ENCODE measurements around the gene SERINC2. TPM values are rescaled to one million over a fixed set of nuclear protein-coding genes. Genes with fewer than 3 reads are reported as not detected.

Gene SERINC2
- total and polyA plus RNA-seq, 9 of the 15 experiments (the other 6 are each of a cell fraction or from before 2014, with no cell fraction given), result 0.07 to 1.2 (median 0.70) TPM; not detected in 2

DNA sequence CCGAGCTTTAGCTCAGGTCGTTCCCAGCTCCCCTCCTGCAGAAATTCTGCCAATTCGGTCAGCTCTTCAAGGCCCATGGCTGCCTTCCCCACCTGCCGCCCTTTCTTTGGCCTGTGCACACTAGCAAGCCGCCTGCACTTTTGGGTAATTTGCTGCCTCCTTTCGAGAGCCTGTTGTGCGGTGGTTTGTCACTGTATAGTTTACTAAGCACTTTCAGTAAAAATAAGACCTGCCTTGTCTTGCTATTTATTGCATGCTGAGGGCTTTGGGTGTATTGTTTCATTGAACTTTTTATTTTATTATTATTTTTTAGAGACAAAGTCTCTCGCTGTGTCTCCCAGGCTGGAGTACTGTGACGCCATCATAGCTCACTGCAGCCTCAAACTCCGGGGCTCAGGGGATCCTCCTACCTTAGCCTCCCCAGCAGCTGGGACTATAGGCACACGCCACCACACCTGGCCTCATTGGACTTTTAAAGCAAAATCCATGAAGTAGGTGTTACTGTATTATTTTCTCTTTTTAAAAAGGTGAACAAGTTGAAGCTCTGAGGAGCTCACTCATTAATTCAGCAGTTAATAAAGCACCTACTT lies 39.0 kb upstream of the SERINC2 start (continued):
- TF ChIP-seq ZNF707 (CRISPR knock-in tag; conservative IDR thresholded peaks at IDR 0.05) (no peak), MEF2D (tag; conservative IDR thresholded peaks at IDR 0.05; ENCODE audit: low read depth) (no peak), SUPT5H (IDR thresholded peaks at IDR 0.05) (no peak), NELFE (IDR thresholded peaks at IDR 0.05; ENCODE audit: insufficient read depth, insufficient read length) (no peak), RFX7 (CRISPR knock-in tag; IDR thresholded peaks at IDR 0.05) (no peak), U2AF1 (optimal IDR thresholded peaks at IDR 0.05; ENCODE audit: low read depth, low read length) (no peak)
- TF ChIP-seq, protein P1, sequence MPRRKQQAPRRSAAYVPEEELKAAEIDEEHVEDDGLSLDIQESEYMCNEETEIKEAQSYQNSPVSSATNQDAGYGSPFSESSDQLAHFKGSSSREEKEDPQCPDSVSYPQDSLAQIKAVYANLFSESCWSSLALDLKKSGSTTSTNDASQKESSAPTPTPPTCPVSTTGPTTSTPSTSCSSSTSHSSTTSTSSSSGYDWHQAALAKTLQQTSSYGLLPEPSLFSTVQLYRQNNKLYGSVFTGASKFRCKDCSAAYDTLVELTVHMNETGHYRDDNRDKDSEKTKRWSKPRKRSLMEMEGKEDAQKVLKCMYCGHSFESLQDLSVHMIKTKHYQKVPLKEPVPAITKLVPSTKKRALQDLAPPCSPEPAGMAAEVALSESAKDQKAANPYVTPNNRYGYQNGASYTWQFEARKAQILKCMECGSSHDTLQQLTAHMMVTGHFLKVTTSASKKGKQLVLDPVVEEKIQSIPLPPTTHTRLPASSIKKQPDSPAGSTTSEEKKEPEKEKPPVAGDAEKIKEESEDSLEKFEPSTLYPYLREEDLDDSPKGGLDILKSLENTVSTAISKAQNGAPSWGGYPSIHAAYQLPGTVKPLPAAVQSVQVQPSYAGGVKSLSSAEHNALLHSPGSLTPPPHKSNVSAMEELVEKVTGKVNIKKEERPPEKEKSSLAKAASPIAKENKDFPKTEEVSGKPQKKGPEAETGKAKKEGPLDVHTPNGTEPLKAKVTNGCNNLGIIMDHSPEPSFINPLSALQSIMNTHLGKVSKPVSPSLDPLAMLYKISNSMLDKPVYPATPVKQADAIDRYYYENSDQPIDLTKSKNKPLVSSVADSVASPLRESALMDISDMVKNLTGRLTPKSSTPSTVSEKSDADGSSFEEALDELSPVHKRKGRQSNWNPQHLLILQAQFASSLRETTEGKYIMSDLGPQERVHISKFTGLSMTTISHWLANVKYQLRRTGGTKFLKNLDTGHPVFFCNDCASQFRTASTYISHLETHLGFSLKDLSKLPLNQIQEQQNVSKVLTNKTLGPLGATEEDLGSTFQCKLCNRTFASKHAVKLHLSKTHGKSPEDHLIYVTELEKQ (CRISPR knock-in tag; IDR thresholded peaks at IDR 0.05), result no peak

Measured in K562 (cell line).